NCI-H82 treated with DMSO at 0.1 percent for 48 hours (cell line): ENCODE results near the gene ALB.
"Not testable (repeated sequence)": the region's sequence is repeated elsewhere in the genome, so short reads cannot be mapped to it uniquely, and the experiment has no call there.

Experiments
- DNase-seq: peaks from one replicate; lab custom pipeline; 2025; ENCODE audit not compliant: unreplicated experiment; lab: John Stamatoyannopoulos, UW

The ALB gene

GRCh38 chr4:73404042-73404441 lies at the start of gene ALB:
ALB (plus strand) TSS chr4:73404287; CDS start chr4:73404328, 41 bp downstream.
- no peak for DNase-seq

- DNase-seq, result not testable (repeated sequence)
These were observed 46.9 kb upstream of the ALB start for GRCh38 chr4:73357174-73357573.

- not testable (repeated sequence) for DNase-seq
These were observed 34.4 kb upstream of the ALB start for GRCh38 chr4:73369506-73370199.

- no peak for DNase-seq
These were observed 28.8 kb upstream of the ALB start for GRCh38 chr4:73375328-73375741.

GRCh38 chr4:73376251-73376650 lies 27.8 kb upstream of the ALB start:
- no peak for DNase-seq

- no peak for DNase-seq
These were observed 27.1 kb upstream of the ALB start for GRCh38 chr4:73376976-73377375.

GRCh38 chr4:73378887-73379286 lies 25.2 kb upstream of the ALB start:
- DNase-seq, result no peak

- DNase-seq, result no peak
These were observed 24.1 kb upstream of the ALB start for GRCh38 chr4:73379946-73380345.

GRCh38 chr4:73381214-73381613 lies 22.9 kb upstream of the ALB start:
- no peak for DNase-seq

GRCh38 chr4:73383452-73383851 lies 20.6 kb upstream of the ALB start:
- DNase-seq, result no peak

GRCh38 chr4:73387552-73387951 lies 16.5 kb upstream of the ALB start:
- no peak for DNase-seq

GRCh38 chr4:73388887-73389286 lies 15.2 kb upstream of the ALB start:
- DNase-seq, result no peak

GRCh38 chr4:73389663-73390062 lies 14.4 kb upstream of the ALB start:
- DNase-seq, result not testable (repeated sequence)

GRCh38 chr4:73391774-73392173 lies 12.3 kb upstream of the ALB start:
- DNase-seq, result no peak

GRCh38 chr4:73392936-73393335 lies 11.2 kb upstream of the ALB start:
- no peak for DNase-seq

- no peak for DNase-seq
These were observed 7.8 kb upstream of the ALB start for GRCh38 chr4:73396304-73396703.

GRCh38 chr4:73396993-73397972 lies 6.8 kb upstream of the ALB start:
- no peak for DNase-seq

GRCh38 chr4:73401412-73401811 lies 2.7 kb upstream of the ALB start:
- no peak for DNase-seq

GRCh38 chr4:73404457-73404856 lies 370 bp downstream of the ALB start:
- DNase-seq, result no peak

- DNase-seq, result no peak
These were observed 1.1 kb downstream of the ALB start for GRCh38 chr4:73405138-73405537.

- DNase-seq, result no peak
These were observed 2.4 kb downstream of the ALB start for GRCh38 chr4:73406548-73406875.

GRCh38 chr4:73407227-73407673 lies 3.2 kb downstream of the ALB start:
- DNase-seq, result no peak
